T-helper 9 cell (primary cell): ENCODE results near the gene CCDC80.
"Not testable (repeated sequence)": the region's sequence is repeated elsewhere in the genome, so short reads cannot be mapped to it uniquely, and the experiment has no call there.

Source experiments
- DNase-seq: peaks from one replicate; pipeline ENCODE4 v3.0.0-alpha.2; 2020

Gene CCDC80

GRCh38 chr3:112582244-112582874 lies 58.6 kb downstream of the CCDC80 start:
- DNase-seq, result no peak

DNA sequence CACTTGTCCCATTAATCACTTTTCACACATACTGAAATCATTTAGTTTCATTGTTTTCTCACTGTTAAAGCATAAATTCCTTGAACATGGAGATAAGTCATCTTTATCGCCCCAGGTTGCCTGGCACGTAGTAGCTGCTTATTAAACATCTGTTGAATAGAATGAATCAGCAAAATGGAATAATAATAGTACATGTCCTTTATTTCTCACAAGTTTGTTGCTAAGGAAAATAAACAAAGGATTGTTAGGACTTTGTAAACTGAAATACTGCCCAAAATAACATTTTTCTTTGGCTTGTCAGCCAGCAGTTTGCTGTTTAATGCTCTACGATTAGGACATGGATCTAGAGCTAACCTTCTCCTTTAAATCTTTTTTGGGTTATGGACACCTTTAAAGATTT lies 61.2 kb downstream of the CCDC80 start:
- DNase-seq, result no peak

GRCh38 chr3:112579232-112579631 lies 61.7 kb downstream of the CCDC80 start:
- DNase-seq, result no peak

GRCh38 chr3:112572701-112573100 lies 68.2 kb downstream of the CCDC80 start:
- no peak for DNase-seq

DNA sequence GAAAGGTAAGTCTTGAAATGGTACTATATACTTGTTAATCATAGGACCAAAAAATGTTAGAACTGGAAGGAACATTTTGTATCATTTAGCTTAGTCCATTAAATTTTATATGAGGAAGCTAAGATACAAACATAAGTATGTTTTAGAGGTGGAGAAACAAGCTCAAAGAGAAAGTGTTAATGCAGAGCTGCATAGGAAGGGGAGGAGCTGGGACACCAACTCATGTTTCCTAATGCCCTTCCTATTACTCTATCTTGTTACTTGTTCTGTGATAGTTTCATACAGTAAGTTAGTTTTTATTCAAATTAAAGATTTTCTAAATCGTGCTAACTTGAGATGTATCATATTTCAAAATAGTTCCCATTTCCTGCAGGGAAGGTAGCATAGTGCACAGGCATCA lies 71.7 kb downstream of the CCDC80 start:
- no peak for DNase-seq

GRCh38 chr3:112568642-112569041 lies 72.3 kb downstream of the CCDC80 start:
- no peak for DNase-seq

- no peak for DNase-seq
Observed at GRCh38 chr3:112564940-112565305, 76.0 kb downstream of the CCDC80 start.

DNA sequence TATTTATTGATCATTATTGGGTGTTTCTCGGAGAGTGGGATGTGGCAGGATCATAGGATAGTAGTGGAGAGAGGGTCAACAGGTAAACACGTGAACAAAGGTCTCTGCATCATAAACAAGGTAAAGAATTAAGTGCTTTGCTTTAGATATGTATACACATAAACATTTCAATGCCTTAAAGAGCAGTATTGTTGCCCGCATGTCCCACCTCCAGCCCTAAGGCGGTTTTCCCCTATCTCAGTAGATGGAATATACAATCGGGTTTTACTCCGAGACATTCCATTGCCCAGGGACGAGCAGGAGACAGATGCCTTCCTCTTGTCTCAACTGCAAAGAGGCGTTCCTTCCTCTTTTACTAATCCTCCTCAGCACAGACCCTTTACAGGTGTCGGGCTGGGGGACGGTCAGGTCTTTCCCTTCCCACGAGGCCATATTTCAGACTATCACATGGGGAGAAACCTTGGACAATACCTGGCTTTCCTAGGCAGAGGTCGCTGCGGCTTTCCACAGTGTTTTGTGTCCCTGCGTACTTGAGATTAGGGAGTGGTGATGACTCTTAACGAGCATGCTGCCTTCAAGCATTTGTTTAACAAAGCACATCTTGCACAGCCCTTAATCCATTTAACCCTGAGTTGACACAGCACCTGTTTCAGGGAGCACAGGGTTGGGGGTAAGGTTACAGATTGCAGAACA lies 76.5 kb downstream of the CCDC80 start:
- not testable (repeated sequence) for DNase-seq

DNA sequence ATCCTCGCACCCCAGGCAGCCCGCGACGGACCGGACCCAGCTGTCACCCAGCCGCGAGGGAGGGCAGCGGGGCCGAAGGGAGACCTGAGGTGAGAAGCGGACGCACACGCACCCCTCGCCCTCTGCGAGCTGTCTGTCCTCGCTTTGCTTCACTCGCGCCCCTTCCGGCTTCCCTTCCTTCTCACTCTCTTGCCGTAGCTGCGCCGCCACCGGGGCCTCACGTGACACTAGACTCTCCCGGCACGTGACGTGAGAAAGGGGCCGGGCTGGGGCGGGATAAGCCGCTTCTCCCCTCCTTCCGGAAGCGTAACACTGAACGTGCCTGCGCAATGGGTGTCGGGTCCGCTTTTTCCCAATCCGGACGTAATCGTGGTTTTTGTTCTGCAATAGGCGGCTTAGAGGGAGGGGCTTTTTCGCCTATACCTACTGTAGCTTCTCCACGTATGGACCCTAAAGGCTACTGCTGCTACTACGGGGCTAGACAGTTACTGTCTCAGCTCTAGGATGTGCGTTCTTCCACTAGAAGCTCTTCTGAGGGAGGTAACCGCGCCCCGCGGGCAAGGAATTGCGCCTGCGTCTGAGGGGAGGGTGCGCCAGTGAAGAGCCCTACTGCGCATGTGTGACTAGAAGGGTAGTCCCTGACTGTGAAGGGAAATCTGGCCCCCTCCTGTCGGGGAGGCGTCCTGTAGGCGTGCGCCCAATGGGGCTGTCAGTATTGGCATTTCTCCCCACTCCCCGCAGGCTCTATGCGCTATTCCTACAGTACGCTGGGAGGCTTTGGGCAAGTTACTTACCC lies 79.0 kb downstream of the CCDC80 start, which contains the start of the genes ATG3 and SLC35A5:
ATG3 (minus strand) TSS at position 229 of the 796 bp plus-strand sequence. CDS start 434 bp downstream, outside the sequence.
SLC35A5 (plus strand) TSS at position 312 of the 796 bp plus-strand sequence. CDS start 1,359 bp downstream, outside the sequence.
- DNase-seq, result peak; percentile 99

GRCh38 chr3:112561484-112561733 lies 79.5 kb downstream of the CCDC80 start:
- DNase-seq, result peak; percentile 75

DNA sequence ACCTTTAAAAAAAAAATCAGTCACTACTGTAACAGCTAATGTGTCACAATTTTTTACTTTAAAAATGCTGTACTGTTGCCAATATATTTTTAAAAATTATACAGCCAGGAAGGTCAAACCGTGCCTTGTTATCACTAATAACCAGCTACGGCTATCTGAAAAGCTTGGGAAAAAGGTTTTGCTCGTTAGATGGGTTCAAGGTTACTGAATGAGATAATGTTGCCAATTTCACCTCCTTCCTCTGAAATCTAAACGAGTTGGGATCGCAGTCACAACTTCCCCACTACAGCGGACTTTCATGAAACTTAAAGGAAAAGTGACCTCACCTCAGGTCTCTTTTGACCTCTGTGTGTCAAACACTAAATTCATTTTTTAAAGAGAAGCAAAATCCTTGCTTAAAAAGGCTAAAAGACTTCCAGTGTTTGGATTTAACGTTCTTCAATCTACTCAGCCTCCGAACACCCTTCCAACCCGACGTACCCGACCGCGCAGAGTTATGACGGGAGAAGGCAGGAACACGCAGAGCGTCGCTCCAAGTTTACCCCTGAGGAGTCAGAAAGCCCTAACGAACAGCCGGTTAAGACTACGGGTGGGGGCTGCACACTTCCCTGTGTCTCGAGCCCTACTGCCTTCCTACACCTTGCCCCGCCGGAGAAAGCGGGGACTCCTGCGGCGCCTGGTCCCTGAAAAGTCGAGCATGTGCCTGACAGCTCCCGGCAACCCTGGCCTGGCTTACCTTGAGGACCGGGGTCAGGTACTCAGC lies 80.0 kb downstream of the CCDC80 start:
- DNase-seq, result peak; percentile 62

GRCh38 chr3:112560307-112560706 lies 80.6 kb downstream of the CCDC80 start:
- DNase-seq, result no peak

DNA sequence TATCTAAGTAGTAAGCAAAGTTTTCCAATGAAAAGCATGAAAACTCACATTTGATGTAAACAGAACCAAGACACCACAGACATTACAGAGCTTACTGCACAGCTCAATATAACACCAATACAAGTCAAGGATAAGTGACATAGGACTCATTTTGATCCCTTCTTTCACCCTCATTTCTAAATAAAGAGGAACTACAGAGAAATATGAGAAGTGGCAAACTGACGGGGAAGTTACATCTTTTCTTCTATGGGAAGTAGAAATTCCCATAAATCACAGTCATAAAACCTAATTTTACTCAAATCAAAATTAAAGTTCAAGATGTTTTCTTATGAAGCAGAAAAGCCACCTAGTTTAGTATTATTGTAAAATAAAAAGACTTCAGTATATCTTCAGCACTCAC lies 83.0 kb downstream of the CCDC80 start:
- no peak for DNase-seq

- DNase-seq, result no peak
Observed at GRCh38 chr3:112555535-112556170, 85.3 kb downstream of the CCDC80 start.

DNA sequence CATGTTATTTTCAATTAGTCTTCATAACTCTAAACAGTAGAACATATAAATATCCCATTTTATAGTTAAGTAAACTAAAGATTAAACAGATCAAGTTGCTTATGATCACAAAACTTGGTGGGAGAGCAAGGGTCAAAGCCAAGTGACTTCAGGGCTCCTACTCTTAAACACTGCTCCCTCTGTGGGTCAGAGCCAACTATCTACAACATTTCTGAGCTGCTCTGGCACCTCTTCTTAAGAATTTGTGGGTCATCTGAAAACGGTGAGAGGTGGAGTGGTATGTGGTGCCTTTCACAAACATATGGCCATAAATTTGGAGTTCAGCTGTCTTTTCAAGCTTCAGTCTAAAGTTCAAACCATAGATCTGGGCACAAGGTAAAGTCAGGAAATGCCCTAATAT lies 90.1 kb downstream of the CCDC80 start:
- no peak for DNase-seq
